ENCODE results near the gene BAZ1B. TPM values are rescaled to one million over a fixed set of nuclear protein-coding genes. Genes with fewer than 3 reads are reported as not detected.
A peak's percentile ranks its signal among the peaks of the same experiment; 100 is the strongest.
"Not testable (repeated sequence)": the region's sequence is repeated elsewhere in the genome, so short reads cannot be mapped to it uniquely, and the experiment has no call there.

The BAZ1B gene
- total RNA-seq, 1 experiment from 2014 or later: 107 TPM

DNA sequence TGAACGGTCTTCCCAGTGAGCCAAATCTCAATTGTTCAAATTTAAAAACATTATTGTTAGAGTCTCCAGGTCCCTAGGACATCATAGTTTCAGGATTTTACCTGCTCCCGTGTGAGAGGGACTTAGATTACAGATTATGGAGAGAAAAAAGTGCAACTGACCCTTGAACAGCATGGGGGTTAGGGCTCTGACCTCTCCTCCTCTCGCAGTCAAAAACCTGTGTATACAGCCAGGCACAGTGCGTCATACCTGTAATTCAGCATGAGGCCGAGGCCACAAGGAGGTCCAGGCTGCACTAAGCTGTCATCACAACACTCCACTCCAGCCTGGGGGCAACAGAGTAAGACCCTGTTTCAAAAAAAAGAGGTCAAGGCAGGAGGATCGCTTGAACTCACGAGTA lies 25.5 kb downstream of the BAZ1B start:
- ATAC-seq: no peak
- TF ChIP-seq SIN3A (IDR thresholded peaks at IDR 0.05; ENCODE audit: borderline replicate concordance, insufficient read depth, low read depth, low read length) (no peak), POLR2AphosphoS5 (IDR thresholded peaks at IDR 0.05; ENCODE audit: low read depth, low read length) (no peak), TCF7L2 (IDR thresholded peaks at IDR 0.05; ENCODE audit: low read depth, low read length) (no peak)
- TF ChIP-seq, protein P1, sequence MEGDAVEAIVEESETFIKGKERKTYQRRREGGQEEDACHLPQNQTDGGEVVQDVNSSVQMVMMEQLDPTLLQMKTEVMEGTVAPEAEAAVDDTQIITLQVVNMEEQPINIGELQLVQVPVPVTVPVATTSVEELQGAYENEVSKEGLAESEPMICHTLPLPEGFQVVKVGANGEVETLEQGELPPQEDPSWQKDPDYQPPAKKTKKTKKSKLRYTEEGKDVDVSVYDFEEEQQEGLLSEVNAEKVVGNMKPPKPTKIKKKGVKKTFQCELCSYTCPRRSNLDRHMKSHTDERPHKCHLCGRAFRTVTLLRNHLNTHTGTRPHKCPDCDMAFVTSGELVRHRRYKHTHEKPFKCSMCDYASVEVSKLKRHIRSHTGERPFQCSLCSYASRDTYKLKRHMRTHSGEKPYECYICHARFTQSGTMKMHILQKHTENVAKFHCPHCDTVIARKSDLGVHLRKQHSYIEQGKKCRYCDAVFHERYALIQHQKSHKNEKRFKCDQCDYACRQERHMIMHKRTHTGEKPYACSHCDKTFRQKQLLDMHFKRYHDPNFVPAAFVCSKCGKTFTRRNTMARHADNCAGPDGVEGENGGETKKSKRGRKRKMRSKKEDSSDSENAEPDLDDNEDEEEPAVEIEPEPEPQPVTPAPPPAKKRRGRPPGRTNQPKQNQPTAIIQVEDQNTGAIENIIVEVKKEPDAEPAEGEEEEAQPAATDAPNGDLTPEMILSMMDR (IDR thresholded peaks at IDR 0.05): no peak
- TF ChIP-seq, protein P2, sequence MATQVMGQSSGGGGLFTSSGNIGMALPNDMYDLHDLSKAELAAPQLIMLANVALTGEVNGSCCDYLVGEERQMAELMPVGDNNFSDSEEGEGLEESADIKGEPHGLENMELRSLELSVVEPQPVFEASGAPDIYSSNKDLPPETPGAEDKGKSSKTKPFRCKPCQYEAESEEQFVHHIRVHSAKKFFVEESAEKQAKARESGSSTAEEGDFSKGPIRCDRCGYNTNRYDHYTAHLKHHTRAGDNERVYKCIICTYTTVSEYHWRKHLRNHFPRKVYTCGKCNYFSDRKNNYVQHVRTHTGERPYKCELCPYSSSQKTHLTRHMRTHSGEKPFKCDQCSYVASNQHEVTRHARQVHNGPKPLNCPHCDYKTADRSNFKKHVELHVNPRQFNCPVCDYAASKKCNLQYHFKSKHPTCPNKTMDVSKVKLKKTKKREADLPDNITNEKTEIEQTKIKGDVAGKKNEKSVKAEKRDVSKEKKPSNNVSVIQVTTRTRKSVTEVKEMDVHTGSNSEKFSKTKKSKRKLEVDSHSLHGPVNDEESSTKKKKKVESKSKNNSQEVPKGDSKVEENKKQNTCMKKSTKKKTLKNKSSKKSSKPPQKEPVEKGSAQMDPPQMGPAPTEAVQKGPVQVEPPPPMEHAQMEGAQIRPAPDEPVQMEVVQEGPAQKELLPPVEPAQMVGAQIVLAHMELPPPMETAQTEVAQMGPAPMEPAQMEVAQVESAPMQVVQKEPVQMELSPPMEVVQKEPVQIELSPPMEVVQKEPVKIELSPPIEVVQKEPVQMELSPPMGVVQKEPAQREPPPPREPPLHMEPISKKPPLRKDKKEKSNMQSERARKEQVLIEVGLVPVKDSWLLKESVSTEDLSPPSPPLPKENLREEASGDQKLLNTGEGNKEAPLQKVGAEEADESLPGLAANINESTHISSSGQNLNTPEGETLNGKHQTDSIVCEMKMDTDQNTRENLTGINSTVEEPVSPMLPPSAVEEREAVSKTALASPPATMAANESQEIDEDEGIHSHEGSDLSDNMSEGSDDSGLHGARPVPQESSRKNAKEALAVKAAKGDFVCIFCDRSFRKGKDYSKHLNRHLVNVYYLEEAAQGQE (IDR thresholded peaks at IDR 0.05; ENCODE audit: insufficient read depth in 1 of 2, low read depth in 2 of 2, low read length in 1 of 2): no peak
- BruUV-seq (replicated peaks): no TSS peak

DNA sequence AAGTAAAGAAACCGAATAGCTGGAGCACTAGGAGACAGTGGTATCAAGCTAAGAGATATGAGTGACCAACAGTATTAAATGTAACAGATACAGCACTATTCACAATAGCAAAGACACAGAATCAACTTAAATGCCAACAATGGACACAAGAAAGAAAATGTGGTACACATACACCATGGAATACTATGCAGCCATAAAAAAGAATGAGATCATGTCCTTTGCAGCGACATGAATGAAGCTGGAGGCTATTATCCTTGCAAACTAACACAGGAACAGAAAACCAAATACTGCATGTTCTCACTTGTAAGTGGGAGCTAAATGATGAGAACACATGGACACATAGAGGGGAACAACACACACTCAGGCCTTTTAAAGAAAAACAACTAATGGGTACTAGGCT lies 26.6 kb downstream of the BAZ1B start:
- H3K27ac ChIP-seq (ENCODE audit: low read length); ATAC-seq; DNase-seq (ENCODE audit: low read depth, low spot score); CTCF ChIA-PET; H3K9me3 ChIP-seq (ENCODE audit: control insufficient read depth, insufficient read depth, low read depth, low read length); H3K4me3 ChIP-seq (ENCODE audit: low read depth in 2 of 2, low read length in 2 of 2); H3K27me3 ChIP-seq (ENCODE audit: control insufficient read depth, insufficient read depth, low read length); H3K4me1 ChIP-seq (ENCODE audit: control insufficient read depth, insufficient read depth, low read length); POLR2A ChIA-PET; intact Hi-C loops (cut with micrococcal nuclease; ENCODE audit: unreplicated experiment); in situ Hi-C loops (cut with HindIII; ENCODE audit: low pct_unique_long_range_greater_than_20kb, low sequenced_read_pairs): not testable (repeated sequence)
- TSS peak; percentile 41 for BruUV-seq (replicated peaks)
- peaks cover 35% of the 10 kb centered on the region for H3K36me3 ChIP-seq (ENCODE audit: control insufficient read depth, insufficient read depth, low read length)

More for the DNA sequence above, 25.5 kb downstream of the BAZ1B start:
- H3K4me3 ChIP-seq (ENCODE audit: low read depth in 2 of 2, low read length in 2 of 2): no peak overlapping the region
- ChIA-PET CTCF (no interaction called here), POLR2A (no interaction called here)
- in situ Hi-C loops (cut with HindIII; ENCODE audit: low pct_unique_long_range_greater_than_20kb, low sequenced_read_pairs): no loop called here
- no peak for DNase-seq (ENCODE audit: low read depth, low spot score)
- peaks cover 33% of the 10 kb centered on the region for H3K36me3 ChIP-seq (ENCODE audit: control insufficient read depth, insufficient read depth, low read length)
- intact Hi-C loops (cut with micrococcal nuclease; ENCODE audit: unreplicated experiment): no loop called here
- H3K27me3 ChIP-seq (ENCODE audit: control insufficient read depth, insufficient read depth, low read length): no peaks in the 10 kb centered on the region
- no peaks in the 10 kb centered on the region for H3K9me3 ChIP-seq (ENCODE audit: control insufficient read depth, insufficient read depth, low read depth, low read length)
- no peak overlapping the region for H3K27ac ChIP-seq (ENCODE audit: low read length)
- H3K4me1 ChIP-seq (ENCODE audit: control insufficient read depth, insufficient read depth, low read length): no peaks in the 10 kb centered on the region

DNA sequence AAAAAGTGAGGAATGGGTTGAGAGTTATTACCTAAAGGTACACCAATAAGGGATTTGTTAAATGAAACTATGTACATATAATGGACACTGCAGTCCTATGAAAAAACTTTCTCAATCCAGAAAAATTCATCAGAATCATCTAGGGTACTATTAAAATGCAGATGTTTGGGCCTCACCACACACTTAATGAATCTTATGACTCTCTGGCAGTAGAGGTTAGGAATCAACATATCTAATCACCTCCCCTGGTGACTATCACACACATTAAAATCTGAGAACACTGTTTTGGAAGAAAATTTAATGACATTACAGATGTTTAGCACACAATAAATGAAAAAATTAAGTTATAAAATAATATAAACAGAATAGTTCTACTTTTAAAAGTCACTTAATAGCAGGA lies 32.1 kb downstream of the BAZ1B start:
- intact Hi-C loops (cut with micrococcal nuclease; ENCODE audit: unreplicated experiment) (no loop called here), in situ Hi-C loops (cut with HindIII; ENCODE audit: low pct_unique_long_range_greater_than_20kb, low sequenced_read_pairs) (no loop called here)
- H3K27me3 ChIP-seq (ENCODE audit: control insufficient read depth, insufficient read depth, low read length): no peaks in the 10 kb centered on the region
- ChIA-PET POLR2A (interaction anchor here (0.5 kb wide), 1 partner anchor 96 kb away, joined by 5 read pairs; no protein-coding TSS in a partner anchor), CTCF (no interaction called here)
- no peaks in the 10 kb centered on the region for H3K9me3 ChIP-seq (ENCODE audit: control insufficient read depth, insufficient read depth, low read depth, low read length)
- ATAC-seq (no peak), DNase-seq (ENCODE audit: low read depth, low spot score) (no peak)
- peaks cover 51% of the 10 kb centered on the region for H3K36me3 ChIP-seq (ENCODE audit: control insufficient read depth, insufficient read depth, low read length)
- no TSS peak for BruUV-seq (replicated peaks)
- H3K4me1 ChIP-seq (ENCODE audit: control insufficient read depth, insufficient read depth, low read length): no peaks in the 10 kb centered on the region
- H3K4me3 ChIP-seq (ENCODE audit: low read depth in 2 of 2, low read length in 2 of 2): no peak overlapping the region
- H3K27ac ChIP-seq (ENCODE audit: low read length): no peak overlapping the region
- TF ChIP-seq SIN3A (IDR thresholded peaks at IDR 0.05; ENCODE audit: borderline replicate concordance, insufficient read depth, low read depth, low read length) (no peak), POLR2AphosphoS5 (IDR thresholded peaks at IDR 0.05; ENCODE audit: low read depth, low read length) (no peak)
- TF ChIP-seq, protein P2 (IDR thresholded peaks at IDR 0.05; ENCODE audit: insufficient read depth in 1 of 2, low read depth in 2 of 2, low read length in 1 of 2): no peak
- TF ChIP-seq, protein P1 (IDR thresholded peaks at IDR 0.05): no peak
